ENCODE data around the gene KL. TPM values are rescaled to one million over a fixed set of nuclear protein-coding genes. Genes with fewer than 3 reads are reported as not detected.

KL gene
- polyA plus RNA-seq, 1 of the 3 experiments (the other 2 are of a cell fraction), result 0.02 TPM

DNA sequence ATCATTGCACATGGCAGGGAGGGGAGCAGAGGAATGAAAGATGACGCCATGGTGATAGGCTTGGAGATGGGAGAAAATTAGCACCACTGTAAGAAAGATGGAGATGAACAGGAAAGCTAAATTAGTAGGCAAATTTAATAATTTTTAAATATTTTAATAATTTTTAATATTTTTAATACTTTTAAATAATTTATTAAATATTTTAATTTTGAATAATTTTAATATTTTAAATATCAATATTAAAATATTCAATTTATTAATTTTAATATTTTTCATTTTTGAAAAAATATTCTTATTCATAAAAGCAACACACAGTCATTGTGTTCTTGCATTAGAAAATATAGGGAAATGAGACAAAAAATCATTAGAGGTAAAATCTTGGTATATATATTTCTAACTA, 15.9 kb upstream of the KL start (continued):
- TF ChIP-seq, protein P1, sequence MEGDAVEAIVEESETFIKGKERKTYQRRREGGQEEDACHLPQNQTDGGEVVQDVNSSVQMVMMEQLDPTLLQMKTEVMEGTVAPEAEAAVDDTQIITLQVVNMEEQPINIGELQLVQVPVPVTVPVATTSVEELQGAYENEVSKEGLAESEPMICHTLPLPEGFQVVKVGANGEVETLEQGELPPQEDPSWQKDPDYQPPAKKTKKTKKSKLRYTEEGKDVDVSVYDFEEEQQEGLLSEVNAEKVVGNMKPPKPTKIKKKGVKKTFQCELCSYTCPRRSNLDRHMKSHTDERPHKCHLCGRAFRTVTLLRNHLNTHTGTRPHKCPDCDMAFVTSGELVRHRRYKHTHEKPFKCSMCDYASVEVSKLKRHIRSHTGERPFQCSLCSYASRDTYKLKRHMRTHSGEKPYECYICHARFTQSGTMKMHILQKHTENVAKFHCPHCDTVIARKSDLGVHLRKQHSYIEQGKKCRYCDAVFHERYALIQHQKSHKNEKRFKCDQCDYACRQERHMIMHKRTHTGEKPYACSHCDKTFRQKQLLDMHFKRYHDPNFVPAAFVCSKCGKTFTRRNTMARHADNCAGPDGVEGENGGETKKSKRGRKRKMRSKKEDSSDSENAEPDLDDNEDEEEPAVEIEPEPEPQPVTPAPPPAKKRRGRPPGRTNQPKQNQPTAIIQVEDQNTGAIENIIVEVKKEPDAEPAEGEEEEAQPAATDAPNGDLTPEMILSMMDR (IDR thresholded peaks at IDR 0.05), result no peak

DNA sequence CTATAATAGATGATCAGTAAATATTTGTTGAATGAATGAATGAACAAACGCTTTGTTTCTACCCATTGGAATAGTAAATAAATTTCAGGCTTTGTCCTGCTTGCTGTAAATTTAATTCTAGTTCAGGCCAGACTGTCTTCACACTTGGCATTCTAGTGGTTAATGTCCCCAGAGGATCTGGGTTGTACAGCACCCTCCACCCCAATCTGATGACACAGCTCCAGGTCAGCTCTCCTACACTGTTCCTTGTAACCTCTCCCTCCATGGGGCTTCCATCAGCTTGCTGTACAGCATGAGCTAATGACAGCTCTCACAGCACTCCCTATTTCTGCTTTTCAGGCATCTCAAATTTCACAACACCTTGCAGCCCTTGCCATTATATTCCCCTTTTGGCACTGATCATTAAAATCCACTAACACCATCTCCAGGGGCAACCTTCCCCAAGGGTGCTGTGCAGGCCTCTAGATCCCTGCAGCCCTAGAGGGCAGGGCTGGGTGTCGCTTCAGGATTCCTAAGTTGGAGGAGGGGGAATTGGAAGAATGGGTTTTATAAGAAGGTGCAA, 12.7 kb upstream of the KL start:
- DNase-seq, result no peak
- Histone ChIP-seq H3K4me1 (ENCODE audit: control insufficient read depth in 1 of 2, insufficient read depth in 2 of 2, low read depth in 1 of 2, low read length in 1 of 2) (no peaks in the 10 kb centered on the region; a peak in 2 of 4 replicates), H3K4me2 (no peak overlapping the region), H3K79me2 (ENCODE audit: insufficient read depth) (no peaks in the 10 kb centered on the region), H3K9me3 (peaks cover 13% of the 10 kb centered on the region; the same call in 1 of the 2 replicates), H3K27ac (ENCODE audit: low read depth in 2 of 2, low read length in 1 of 2) (no peak overlapping the region), H2AFZ (ENCODE audit: low read depth) (no peak overlapping the region), H4K20me1 (ENCODE audit: insufficient read depth) (no peaks in the 10 kb centered on the region), H3F3A (replicated peaks; ENCODE audit: insufficient read depth) (no peaks in the 10 kb centered on the region), H3K27me3 (ENCODE audit: insufficient read depth) (no peaks in the 10 kb centered on the region; the same call in 1 of the 2 replicates), H3K36me3 (replicated peaks in 1 of 2; ENCODE audit: control insufficient read depth in 1 of 2, insufficient read depth in 2 of 2, low read length in 1 of 2) (no peaks in the 10 kb centered on the region), H3K9ac (no peak overlapping the region), H3K4me3 (ENCODE audit: low read depth in 2 of 2, low read length in 1 of 2) (no peak overlapping the region), H3K9me2 (no peaks in the 10 kb centered on the region)
- ChIA-PET CTCF (interaction anchor here (1.5 kb wide), 1 partner anchor 22 kb away, joined by 3 read pairs; no protein-coding TSS in a partner anchor), POLR2A (no interaction called here)
- no peak for TF ChIP-seq FOXM1 (IDR thresholded peaks at IDR 0.05; ENCODE audit: low read depth)
- TF ChIP-seq CHD2 (IDR thresholded peaks at IDR 0.05; ENCODE audit: low read length, partially characterized antibody), result no peak
- TF ChIP-seq, protein P2, sequence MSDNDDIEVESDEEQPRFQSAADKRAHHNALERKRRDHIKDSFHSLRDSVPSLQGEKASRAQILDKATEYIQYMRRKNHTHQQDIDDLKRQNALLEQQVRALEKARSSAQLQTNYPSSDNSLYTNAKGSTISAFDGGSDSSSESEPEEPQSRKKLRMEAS (IDR thresholded peaks at IDR 0.05; ENCODE audit: low read depth), result no peak
- TF ChIP-seq YY1 (IDR thresholded peaks at IDR 0.05; ENCODE audit: low read depth), result no peak
- TF ChIP-seq GABPA (IDR thresholded peaks at IDR 0.05; ENCODE audit: low read depth), result no peak
- WGBS (ENCODE audit: low lambda C conversion rate), result 63% methylated on average over 2 of the region's 2 CpGs

DNA sequence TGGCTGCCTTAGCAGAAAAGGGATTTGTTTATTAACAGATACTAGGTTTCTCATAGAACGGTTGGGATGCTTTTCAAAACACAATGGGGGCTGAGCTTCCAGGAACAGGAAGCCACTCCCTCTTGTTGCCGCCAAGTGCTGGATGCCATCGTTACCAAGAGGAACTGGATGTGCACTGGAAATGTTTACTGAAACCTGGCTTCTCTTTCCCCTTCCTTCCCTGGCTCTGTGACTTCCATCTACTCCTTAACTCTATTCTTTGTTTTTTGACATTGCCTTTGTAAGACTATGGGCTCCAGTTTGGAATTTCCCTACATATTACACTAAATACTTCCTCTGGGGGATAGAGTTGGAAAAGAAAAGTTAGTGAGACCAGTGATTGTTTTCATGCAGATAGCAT, 11.7 kb upstream of the KL start:
- Histone ChIP-seq H3K9me3 (peaks cover 13% of the 10 kb centered on the region; the same call in 1 of the 2 replicates), H3K27ac (ENCODE audit: low read depth in 2 of 2, low read length in 1 of 2) (no peak overlapping the region), H3K4me2 (no peak overlapping the region), H3K9ac (no peak overlapping the region), H3K79me2 (ENCODE audit: insufficient read depth) (no peaks in the 10 kb centered on the region), H3K9me2 (no peaks in the 10 kb centered on the region), H3K4me1 (ENCODE audit: control insufficient read depth in 1 of 2, insufficient read depth in 2 of 2, low read depth in 1 of 2, low read length in 1 of 2) (no peaks in the 10 kb centered on the region; a peak in 2 of 4 replicates), H4K20me1 (ENCODE audit: insufficient read depth) (no peaks in the 10 kb centered on the region), H3K27me3 (ENCODE audit: insufficient read depth) (no peaks in the 10 kb centered on the region), H3F3A (replicated peaks; ENCODE audit: insufficient read depth) (no peaks in the 10 kb centered on the region), H3K4me3 (ENCODE audit: low read depth in 2 of 2, low read length in 1 of 2) (no peak overlapping the region), H2AFZ (ENCODE audit: low read depth) (no peak overlapping the region), H3K36me3 (replicated peaks in 1 of 2; ENCODE audit: control insufficient read depth in 1 of 2, insufficient read depth in 2 of 2, low read length in 1 of 2) (no peaks in the 10 kb centered on the region)
- TF ChIP-seq CHD2 (IDR thresholded peaks at IDR 0.05; ENCODE audit: low read length, partially characterized antibody) (no peak), GATA2 (CRISPR knock-in tag; IDR thresholded peaks at IDR 0.05) (no peak), FOXJ3 (CRISPR knock-in tag; IDR thresholded peaks at IDR 0.05) (no peak), NFIC (IDR thresholded peaks at IDR 0.05; ENCODE audit: borderline replicate concordance) (no peak), RCOR1 (IDR thresholded peaks at IDR 0.05; ENCODE audit: low read length) (no peak), EZH2phosphoT487 (IDR thresholded peaks at IDR 0.05; ENCODE audit: borderline replicate concordance, low read depth) (no peak), POLR2AphosphoS5 (IDR thresholded peaks at IDR 0.05; ENCODE audit: low read depth, low read length) (no peak), SMC3 (IDR thresholded peaks at IDR 0.05; ENCODE audit: low read depth, low read length) (no peak), RAD21 (IDR thresholded peaks at IDR 0.05; ENCODE audit: low read length) (no peak)
- TF ChIP-seq, protein P3, sequence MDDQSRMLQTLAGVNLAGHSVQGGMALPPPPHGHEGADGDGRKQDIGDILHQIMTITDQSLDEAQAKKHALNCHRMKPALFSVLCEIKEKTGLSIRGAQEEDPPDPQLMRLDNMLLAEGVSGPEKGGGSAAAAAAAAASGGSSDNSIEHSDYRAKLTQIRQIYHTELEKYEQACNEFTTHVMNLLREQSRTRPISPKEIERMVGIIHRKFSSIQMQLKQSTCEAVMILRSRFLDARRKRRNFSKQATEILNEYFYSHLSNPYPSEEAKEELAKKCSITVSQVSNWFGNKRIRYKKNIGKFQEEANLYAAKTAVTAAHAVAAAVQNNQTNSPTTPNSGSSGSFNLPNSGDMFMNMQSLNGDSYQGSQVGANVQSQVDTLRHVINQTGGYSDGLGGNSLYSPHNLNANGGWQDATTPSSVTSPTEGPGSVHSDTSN (IDR thresholded peaks at IDR 0.05), result no peak
- TF ChIP-seq, protein P4, sequence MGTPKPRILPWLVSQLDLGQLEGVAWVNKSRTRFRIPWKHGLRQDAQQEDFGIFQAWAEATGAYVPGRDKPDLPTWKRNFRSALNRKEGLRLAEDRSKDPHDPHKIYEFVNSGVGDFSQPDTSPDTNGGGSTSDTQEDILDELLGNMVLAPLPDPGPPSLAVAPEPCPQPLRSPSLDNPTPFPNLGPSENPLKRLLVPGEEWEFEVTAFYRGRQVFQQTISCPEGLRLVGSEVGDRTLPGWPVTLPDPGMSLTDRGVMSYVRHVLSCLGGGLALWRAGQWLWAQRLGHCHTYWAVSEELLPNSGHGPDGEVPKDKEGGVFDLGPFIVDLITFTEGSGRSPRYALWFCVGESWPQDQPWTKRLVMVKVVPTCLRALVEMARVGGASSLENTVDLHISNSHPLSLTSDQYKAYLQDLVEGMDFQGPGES (IDR thresholded peaks at IDR 0.05; ENCODE audit: low read depth, low read length), result no peak
- WGBS (ENCODE audit: low lambda C conversion rate), result 90% methylated on average over 3 of the region's 3 CpGs
- POLR2A ChIA-PET, result no interaction called here
- CTCF ChIA-PET, result interaction anchor here (1.5 kb wide), 1 partner anchor 21 kb away, joined by 3 read pairs; no protein-coding TSS in a partner anchor
- DNase-seq, result no peak

All from SK-N-SH (cell line).